HG03039 (cell line): ENCODE measurements around the gene IGSF8.

Experiments used
- ATAC-seq: cut with Tn5 transposase; IDR thresholded peaks from one replicate; pipeline ENCODE4 v1.9.1; 2021; ENCODE audit warnings: mild to moderate bottlenecking, moderate library complexity; ENCODE audit not compliant: unreplicated experiment

Gene IGSF8

DNA sequence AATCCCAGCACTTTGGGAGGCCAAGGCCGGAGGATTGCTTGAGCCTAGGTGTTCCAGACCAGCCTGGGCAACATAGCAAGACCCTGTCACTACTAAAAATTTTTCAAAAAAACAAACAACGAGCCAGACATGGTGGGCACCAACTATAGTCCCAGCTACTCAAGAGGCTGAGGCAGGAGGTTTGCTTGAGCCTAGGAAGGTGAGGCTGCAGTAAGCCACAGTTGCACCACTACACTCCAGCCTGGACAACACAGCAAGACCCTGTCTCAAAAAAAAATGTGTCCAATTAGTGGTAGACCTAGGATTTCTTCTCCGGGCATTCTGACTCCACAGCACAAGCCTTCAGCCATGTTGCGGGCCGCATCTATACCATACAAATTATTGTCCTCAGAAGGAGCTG lies 6.7 kb upstream of the IGSF8 start:
- no peak for ATAC-seq

DNA sequence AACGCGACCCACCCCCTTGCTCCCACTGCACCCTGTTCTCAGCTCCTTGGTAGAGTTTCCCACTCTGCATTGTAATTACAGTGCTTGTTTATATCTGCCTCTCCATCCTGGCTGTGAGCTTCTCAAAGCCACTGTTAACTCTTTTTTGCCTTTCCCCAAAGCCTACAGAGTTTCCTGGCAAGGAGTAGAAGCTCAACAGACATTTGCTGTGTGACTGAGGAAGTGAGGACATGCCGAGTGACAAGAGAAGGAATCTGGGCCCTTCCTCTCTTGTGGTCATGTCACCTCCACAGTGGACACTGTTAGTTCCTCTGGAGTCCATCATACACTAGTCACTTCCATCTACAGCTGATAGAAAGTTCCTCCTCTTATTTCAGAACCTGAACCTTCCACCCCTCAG lies 6.1 kb upstream of the IGSF8 start:
- no peak for ATAC-seq

DNA sequence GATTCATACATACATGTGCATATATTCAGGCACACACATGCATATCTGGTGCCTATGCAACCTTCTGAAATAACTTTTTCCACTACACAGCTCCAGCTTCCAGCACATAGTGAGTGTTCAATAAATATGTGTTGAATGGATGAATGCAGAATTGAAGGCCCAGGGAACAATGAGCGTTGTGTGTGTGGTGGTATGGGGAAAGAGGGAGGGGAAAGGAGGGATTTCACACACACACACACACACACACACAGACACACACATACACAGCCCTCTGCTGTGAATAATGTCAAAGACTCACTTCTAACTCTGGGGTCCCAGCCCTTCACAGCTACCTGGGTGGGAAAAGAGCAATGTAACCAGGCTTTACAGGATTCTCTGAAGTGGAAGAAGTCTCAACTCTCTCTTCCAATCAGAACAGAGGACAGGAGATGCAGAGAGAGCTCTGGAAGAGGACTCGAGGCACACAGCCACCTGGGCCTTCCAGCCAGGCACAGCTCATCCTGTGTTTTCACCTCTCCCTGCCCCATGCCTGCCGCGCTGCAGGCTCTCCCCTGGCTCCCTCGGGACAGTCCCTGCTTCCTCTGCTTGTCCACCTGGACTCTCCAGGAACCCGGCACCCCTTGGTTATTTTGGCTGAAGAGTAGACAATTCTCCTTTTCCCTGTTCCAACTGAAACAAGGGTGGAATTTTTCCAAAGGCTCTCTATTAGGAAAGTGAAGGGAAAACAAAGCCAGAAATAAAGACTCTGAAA lies 5.4 kb upstream of the IGSF8 start:
- ATAC-seq: no peak

DNA sequence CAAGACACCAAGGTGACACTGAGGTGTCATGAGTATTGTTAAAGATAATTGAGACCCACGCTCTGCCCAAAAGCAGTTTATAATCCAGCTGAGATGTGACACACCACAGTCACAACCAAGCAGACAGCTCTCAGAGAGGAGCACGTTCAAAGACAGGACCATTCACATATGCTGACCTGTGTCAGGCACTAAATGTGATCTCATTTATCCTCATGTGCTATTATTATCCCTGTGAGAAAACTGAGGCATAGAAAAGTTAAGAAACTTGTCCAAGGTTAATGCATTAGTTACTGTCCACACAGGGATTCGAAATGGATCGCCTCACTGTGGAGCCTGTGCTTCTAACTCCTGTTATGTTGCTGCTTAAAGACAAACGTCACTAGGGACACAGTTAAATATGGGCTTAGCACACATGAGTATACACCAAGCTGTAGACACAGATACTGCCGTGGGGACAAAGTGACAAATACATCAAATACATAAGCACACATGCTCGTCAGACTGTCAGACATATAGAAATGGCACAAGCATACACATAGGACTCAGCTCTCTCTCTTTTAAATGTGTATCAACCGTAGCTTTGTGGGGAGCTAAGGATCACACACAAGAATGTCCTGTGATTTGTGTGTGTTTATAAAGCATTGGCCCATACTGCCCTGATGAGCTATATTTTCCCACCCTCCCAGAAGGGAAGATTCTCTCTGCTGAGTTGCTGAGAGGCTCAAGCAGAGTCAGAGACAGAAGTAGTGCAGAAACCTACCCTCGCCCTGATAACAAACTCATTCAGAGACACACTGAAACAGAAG lies 3.5 kb upstream of the IGSF8 start:
- no peak for ATAC-seq

DNA sequence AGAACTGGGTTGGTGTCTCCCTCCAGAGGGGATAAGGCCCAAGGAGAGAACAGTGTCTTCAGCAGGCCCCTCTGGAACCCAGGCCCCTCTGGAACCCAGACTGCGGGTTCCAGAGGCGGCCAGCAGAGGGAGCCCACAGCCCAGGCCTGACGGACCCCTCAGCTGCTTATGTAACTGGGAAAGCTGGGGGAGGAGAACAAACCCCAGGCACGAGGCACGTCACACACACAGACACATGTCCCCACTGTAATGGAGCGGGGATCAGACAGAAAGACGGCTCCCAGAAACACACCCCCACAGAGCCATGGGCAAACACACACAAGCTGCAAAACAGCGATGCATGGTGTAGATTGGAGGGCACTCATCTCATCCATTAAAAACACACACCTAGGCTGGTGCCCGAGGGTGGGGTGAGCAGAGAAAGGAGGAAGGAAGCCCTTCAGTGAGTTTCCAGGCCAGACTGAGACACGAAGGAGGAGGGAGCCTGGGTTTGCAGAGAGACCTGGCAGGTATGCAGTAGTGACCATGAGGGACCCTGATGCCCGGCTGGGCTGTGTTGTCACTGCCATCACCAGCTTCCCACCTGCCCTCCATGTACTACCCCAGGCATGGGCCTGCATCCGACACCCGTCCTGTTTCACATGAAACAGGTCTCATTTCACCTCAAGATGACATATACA lies 2.8 kb upstream of the IGSF8 start:
- ATAC-seq: peak; percentile 18

DNA sequence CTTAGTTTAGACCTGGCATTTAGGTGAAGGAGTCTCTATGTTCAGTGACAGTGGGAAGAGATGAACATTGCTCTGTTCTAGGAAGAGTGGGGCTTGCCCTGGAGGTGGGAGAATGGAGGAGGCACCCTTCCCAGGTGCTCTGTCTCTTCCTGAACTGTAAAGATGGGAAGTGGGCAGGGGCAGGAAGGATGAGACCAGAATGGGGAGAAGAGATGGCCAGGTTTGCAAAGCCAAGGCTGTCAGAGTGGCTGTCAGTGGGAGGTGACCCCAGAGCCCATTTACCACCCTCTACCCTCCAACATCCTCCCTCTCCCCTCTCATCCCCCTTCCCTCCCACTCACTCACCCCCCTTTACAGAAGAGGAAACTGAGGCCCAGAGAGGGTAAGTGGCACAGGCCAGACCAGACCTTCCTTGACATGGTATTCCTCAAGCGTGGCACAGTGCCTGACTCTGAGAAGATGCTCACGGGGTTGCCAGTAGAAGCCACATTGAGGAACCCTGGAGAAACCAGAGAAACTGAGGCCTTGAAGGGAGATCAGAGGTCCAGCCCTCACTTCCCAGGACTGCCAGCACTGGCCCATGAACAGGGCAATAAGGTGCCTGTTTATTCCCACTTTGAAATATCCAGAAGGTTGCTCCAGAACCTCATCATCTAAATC lies 1.4 kb upstream of the IGSF8 start:
- no peak for ATAC-seq

DNA sequence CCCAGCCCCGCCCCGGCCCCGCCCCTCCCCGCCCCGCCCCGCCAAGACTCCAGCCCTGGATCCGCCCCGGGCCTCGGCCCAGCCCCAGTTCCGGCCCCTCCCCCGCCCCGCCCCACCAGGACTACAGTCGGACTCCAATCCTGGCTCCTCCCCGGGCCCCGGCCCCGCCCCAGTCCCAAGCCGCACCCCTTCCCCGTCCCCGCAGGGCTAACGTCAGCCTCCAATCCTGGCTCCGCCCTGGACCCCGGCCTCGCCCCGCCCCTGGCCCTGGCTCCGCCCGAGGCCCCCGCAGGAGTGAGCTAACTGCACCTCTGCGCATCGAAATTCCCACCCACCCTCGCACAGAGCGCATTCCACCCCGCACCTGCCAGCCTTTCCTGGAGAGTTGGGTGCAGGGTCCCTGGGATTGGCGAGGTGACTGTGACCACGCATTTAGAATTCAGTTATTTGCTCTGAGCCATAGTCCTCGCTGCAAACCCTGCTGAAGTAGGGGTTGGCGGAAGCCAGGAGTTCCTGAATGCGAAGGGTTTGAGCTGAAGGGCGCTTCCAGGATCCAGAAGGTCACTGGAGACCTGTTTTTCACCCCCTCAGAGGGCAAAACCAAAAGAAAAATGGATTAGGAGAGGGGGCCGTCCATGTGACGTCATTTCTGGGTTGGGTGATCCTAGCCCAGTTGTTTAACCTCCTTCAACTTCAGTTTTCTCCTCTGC lies 588 bp upstream of the IGSF8 start:
- peak; percentile 83 for ATAC-seq

DNA sequence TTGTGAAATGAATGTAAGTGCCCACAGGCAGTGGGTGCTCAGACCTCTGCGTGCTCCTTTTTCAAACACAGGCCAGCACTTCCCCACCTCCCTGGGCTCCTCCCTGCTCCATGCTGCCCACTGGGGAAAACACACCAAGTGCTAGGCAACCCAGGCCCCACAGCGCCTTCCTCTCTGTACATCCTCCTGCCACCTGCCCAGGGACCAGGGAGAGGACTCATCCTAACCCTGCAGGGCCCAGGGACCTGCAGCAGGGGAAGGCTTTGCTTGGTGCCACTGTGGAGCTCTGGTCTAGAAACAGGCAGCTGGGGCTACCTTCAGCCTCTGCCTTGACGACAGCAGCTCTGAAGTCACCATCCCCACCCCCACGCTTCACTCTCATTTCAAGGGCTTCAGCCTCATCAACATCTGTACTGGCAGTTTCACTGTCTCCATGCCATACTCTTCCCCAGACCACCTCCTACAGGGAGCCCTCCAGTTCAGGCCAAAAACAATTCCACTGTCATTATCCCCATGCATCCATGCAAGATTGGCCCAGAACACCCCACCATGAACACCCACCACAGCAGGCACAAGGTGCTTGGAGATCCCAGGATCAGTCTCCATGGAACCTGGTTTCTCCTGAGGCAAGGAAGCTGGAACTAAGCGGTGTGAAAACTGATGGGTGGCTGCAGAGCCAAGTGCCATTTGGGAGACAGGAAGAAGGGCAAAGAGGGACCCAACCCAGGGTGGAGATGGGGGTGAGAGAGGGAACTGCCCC lies 1.1 kb downstream of the IGSF8 start:
- ATAC-seq: no peak

DNA sequence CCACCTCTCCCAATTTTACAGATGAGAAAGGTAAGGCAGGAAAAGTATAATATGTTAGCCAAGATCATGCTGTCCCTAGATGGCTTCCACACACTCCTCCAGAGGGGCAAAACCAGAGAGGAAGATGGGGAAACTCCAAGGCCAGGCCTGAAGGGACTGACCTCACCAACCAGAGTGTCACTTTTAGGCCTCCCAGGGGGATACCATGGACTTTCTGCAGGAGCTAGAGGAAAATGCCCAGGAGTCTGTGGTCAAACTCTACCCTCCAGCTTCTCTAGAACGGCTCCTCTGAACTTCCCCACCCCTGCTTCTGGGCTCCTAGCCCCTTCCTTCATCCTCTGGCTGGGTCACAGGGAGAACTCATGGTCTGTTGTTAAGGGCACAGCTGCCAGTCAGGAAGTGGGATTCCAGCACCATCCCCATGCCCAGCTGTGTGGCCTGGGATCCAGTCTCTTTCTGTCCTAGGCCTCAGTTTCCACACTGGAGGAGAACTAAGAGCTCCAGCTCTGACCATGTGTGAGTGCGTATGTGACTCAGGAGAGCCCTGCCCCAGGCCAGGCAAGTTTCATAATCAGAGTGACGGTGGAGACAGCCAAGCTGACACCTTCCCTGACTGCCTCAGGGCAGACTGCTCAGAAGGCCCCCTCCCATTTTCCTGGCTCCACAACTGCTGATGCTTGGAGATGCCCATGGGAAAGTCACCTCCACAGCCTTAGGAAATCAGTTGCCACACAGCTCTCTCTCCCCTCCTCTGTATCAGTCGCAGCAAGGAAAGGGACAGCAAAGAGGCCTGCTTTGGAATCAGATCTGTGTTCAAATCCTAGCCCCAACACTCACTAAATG lies 1.9 kb downstream of the IGSF8 start:
- no peak for ATAC-seq

DNA sequence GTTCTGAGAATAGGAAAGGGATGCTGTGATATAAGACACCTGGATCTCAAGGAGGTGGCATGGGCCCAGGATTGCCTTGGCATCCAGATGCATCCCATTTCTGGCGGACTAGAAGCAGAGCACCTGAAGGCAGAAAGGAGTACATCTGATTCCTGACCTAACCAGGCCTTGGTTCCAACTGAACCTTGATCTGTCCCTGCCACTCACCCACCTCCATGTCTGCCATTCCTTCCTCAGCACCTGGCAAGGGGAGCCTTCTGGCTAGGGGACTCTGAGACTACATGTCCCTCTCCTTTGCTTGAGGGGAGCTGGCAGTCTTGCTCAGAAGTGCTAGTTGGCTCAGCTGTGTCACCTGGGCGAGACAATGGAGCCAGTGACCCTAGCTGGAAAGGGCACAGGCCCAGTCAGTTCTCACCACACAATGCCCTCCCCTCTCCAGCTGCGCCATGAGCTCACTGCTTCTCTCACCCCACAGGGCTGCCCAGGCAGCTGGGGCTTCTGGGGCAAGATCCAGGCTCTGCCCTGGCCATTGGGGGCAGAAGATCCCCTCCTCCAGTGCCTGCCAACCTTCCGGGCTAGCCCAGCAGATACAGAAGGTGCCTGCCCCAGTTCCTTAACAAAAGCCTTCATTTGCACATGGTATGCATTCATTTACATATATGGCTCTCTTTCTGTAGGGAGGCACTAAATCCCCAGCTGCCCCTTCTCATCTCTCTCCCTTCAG lies 2.9 kb downstream of the IGSF8 start:
- no peak for ATAC-seq

DNA sequence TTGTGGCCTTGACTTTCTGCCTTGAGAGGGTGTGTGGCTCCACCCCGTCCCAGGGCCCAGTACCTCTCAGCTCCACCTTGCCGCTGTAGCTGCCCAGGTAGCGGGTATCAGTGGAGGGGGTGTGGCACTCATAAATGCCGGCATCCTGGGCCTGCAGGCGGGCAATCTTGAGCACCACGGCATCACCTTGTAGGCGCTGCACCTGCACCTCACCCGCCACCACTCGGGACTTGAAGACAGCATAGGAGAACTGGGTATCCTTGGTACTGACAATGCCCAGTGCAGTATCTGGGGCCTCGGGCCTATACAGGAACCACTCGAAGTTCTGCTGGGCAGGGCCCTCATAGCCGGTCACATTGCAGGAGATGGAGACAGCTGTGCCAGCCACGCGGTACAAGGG lies 3.6 kb downstream of the IGSF8 start:
- ATAC-seq: no peak

DNA sequence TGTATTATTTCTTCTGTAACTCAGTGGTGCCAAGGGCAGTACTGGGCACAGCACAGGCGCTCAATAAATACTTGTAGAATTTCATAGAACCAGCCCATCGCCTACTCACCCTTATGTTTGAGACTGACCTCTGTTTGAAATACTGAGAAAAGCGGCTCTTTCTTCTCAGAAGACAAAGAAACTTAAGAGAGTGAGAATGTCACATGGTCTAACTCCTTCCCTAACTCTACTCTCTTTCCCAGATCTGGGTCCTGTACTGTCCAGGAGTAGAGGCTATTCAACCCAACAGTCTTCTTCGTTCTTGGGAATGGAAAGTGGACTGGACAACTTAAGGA lies 4.2 kb downstream of the IGSF8 start:
- ATAC-seq: no peak

DNA sequence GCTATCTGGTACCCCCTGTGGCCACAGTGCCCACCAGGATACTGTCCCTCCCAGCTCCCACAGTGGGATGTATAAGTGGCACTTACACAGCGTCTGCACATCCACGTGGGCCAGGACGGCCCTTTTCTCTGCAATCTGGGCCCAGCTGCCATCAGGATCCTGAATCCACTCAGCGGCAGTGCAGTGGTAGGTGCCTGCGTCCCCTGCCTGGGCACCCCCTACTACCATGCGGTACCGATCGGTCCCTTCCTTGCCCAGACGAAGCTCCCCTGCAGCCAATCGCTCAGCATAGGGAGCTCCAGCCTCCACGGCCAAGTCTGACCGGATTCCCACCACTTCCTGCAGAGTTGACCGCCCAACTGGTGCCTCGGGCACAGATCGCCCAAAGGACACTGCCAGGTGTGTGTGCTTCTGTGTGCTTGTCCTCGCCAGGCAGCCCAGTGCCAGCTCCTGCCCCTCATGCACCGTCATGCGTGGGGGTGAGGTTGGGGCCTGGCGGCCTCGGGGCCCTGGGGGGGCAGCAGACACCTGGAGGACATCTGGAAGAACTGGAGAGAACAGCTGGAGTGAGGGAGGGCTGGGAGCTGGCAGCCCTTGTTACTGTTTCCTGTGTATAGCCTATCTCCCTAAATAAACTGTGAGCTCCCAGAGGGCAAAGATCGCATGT lies 4.7 kb downstream of the IGSF8 start:
- no peak for ATAC-seq

DNA sequence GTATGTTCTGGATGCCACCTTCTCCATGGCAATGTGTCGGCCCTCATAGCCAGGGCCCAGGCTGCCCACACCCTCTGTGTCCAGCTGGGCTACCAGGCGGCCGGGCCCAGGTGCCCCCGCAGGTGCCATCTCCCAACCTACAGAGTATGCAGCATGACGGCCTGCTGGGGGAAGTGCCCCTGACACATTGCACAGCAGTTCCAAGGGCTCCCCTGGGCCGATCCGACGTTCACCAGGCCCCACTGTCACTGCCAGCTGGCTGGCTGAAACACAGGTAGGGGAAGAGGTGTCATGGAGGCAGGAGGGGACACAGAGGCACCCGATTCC lies 5.4 kb downstream of the IGSF8 start:
- no peak for ATAC-seq

DNA sequence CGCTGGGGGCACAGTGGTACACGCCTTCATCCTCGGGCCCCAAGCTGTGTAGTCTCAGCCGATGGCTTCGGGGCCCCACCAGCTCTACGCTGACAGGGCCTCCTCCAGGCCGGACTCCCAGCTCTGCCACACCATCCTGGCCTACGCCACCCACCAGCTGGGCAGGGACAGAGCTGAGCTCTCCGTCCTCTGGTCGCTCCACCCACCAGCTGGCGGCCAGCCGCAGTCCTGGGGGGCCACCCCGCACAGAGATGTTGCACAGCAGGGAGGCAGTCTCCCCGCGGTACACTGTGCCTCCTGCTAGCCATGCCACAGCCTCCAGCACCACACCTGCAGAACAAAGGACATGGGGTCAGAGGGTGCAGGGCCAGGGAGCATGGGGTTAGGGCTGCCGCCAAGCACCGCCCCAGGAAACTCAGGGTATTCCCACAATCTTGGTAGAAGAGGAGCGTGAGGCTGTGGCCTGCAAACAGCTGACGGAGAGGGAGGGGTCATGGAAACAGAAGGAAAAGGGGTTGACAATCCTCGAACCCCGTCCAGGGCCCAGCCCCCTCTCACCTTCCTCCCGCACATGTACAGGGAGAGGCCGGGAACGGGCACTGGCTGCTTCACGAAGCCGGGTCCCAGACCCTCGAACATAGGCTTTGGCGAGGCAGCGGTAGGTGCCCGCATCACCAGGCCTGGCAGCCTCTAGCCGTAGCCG lies 5.9 kb downstream of the IGSF8 start:
- ATAC-seq: no peak

DNA sequence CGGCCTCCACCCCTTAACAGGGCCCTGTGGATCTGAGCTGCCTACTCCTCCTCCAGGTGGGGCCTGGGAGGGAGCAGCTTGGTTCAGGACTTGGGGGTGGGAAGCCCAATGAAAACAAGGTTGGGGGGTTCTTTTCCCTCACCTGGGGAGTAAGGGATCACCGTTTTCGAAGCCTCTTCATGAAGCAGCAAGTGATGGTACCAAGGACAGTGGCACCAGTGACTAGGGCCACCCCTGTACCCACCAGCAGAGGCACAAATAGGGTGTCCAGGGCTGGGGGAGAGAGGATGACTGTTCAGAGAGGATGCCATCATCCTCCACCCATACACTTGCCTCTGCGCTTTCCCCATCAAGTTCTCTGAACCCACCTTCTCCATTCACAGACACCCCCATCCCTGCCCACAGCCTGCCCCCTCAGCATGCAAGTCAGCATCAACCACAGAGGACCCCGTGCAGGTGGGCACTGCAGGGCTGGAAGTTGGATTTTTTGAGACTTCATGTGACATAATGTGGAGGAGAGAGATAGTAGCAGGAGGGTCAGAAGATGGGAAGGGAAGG lies 6.7 kb downstream of the IGSF8 start:
- no peak for ATAC-seq

DNA sequence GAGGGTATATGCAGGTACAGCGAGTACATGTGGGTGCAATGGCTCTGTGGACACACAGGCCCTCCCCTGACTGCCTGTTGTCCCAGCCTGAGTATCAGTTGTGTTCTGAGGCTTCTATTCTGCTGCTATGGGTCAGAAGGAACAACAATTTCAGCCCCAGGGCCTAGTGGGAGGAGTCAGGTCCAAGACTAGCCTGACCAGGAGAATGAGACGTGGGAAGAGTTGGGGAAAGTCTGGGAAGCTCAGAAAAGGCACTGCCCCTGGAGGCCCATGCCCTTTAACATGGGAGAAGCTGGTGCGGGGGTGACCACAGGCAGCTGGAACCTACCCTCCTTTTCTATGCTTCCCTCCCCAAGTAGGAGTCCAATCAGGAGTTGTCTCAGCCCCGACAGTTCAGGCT lies 7.7 kb downstream of the IGSF8 start:
- ATAC-seq: no peak
